ENCODE results near the gene ANGPTL3. TPM values are rescaled to one million over a fixed set of nuclear protein-coding genes. Genes with fewer than 3 reads are reported as not detected.

The ANGPTL3 gene
- total RNA-seq, 1 donor, result under 0.01 TPM

DNA sequence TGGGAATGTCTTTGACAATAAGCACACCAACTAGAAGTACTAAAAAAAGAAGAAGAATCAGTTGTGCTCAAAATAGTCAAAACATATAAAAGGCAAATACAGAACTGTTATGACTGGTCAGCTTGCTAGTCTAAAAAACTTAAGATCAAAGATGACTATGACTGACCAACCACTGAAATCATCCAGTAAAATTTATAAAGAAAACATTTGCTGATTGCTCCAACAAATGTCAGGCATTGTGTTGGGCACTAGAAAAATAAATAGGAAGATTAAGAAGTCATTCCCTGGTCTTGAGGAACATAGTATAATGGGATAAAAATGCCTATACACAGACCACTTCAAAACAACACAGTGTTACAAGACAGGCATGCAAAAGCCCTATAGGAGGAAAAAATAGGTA lies 9.3 kb upstream of the ANGPTL3 start:
- DNase-seq (ENCODE audit: low read depth), result peak; percentile 41
- H3K4me3 ChIP-seq (ENCODE audit: low read depth, low read length), result no peak overlapping the region
- no peak for TF ChIP-seq CTCF (IDR thresholded peaks at IDR 0.05; ENCODE audit: insufficient read depth, low read length)

DNA sequence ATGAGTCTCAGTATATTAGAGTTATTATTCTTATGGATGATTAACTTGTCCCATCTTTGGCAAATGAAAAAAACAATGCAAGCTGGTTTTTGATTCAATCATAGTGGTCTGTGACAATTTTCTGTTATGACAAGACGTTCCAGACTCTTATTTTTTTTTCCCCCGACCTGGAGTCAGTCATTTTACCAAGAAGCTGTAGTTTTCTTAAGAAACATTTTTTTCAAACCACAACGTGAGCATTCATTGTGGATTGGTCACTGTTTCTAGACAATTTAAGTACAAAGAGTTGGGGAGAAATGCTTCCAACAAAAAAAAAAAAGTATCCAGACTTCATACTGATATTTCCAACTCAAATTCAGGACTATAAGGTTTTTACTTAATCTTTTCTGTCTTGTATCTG lies 8.0 kb upstream of the ANGPTL3 start:
- peak; percentile 33 for DNase-seq (ENCODE audit: low read depth)
- no peak overlapping the region for H3K4me3 ChIP-seq (ENCODE audit: low read depth, low read length)
- no peak for TF ChIP-seq CTCF (IDR thresholded peaks at IDR 0.05; ENCODE audit: insufficient read depth, low read length)

- no peak for TF ChIP-seq CTCF (IDR thresholded peaks at IDR 0.05; ENCODE audit: insufficient read depth, low read length)
- H3K4me3 ChIP-seq (ENCODE audit: low read depth, low read length), result no peak overlapping the region
- DNase-seq (ENCODE audit: low read depth), result no peak
Measured at GRCh38 chr1:62590255-62590969, 6.9 kb upstream of the ANGPTL3 start.

- no peak for DNase-seq (ENCODE audit: low read depth)
- H3K4me3 ChIP-seq (ENCODE audit: low read depth, low read length), result no peak overlapping the region
- TF ChIP-seq CTCF (IDR thresholded peaks at IDR 0.05; ENCODE audit: insufficient read depth, low read length), result no peak
Measured at GRCh38 chr1:62590970-62591368, 6.4 kb upstream of the ANGPTL3 start.

DNA sequence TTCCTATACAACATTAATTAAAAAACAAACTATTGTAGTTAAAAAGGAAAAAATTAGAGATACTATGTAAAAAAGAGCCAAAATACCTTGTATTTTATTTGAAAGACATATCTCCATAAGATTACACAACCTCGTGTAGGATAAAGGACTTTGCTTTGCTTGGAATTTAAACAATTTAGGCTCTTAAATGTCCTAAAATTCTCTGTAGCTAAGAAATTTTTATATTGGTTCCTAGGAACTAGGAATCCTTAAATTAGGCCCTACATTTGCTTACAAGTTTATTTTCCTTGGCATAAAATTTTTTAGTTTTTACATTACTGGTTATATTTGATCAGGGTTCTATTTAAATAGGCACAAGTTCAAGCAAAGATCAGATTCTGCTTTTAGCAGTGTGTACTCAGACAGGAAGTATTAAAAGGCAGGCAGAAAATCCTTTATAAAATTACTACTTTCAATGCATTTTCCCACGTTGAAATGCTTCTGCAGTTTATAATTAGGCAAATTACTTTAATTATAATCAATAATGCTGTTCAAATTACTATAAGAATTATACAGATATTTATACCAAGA lies 3.4 kb upstream of the ANGPTL3 start:
- no peak for TF ChIP-seq CTCF (IDR thresholded peaks at IDR 0.05; ENCODE audit: insufficient read depth, low read length)
- no peak overlapping the region for H3K4me3 ChIP-seq (ENCODE audit: low read depth, low read length)
- DNase-seq (ENCODE audit: low read depth), result peak; percentile 32

DNA sequence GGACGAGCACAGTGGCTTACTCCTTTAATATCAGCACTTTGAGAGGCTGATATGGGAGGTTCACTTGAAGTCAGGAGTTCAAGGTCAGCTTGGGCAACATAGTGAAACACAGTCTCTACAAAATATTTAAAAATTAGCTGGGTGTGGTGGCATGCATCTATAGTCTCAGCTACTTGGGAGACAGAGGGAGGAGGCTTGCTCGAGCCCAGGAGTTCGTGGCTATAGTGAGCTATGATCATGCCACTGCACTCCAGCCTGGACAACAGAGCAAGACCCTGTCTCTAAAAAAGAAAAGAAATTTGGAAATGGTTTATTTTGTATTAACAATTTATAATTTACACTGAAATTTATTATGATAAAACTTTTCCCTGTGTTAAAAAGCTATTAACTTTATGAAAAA lies 1.7 kb upstream of the ANGPTL3 start:
- no peak for TF ChIP-seq CTCF (IDR thresholded peaks at IDR 0.05; ENCODE audit: insufficient read depth, low read length)
- DNase-seq (ENCODE audit: low read depth), result no peak
- no peak overlapping the region for H3K4me3 ChIP-seq (ENCODE audit: low read depth, low read length)
